Central memory CD8-positive, alpha-beta T cell (primary cell): ENCODE measurements around the gene MINPP1.

Experiments
- ATAC-seq: fragments of 150-1000 bp; cut with Tn5 transposase; replicated peaks from 2 replicates; pipeline ENCODE4 v1.10.0; 2022; ENCODE audit warnings: mild to moderate bottlenecking, moderate FRiP score, moderate number of reproducible peaks; ENCODE audit not compliant: poor library complexity, severe bottlenecking; ENCODE audit errors: extremely low read depth
- DNase-seq, 2 donors: peaks; one replicate each; pipeline ENCODE4 v3.0.0; 2021; ENCODE audit warnings: low spot score in 2 of 2
- H3K27ac Mint-ChIP-seq: one replicate; pipeline ENCODE4 v1.8.0; 2022; ENCODE audit warnings: low read depth, mild to moderate bottlenecking, moderate library complexity, mixed read lengths
- H3K27me3 Mint-ChIP-seq: one replicate; pipeline ENCODE4 v1.8.0; 2022; ENCODE audit warnings: mixed read lengths
- H3K36me3 Mint-ChIP-seq: one replicate; pipeline ENCODE4 v1.8.0; 2022; ENCODE audit warnings: mild to moderate bottlenecking, moderate library complexity, mixed read lengths; ENCODE audit not compliant: insufficient read depth
- H3K4me1 Mint-ChIP-seq: one replicate; pipeline ENCODE4 v1.8.0; 2022; ENCODE audit warnings: mixed read lengths
- H3K4me3 Mint-ChIP-seq: one replicate; pipeline ENCODE4 v1.8.0; 2022; ENCODE audit warnings: mild to moderate bottlenecking, moderate library complexity, mixed read lengths
- H3K9me3 Mint-ChIP-seq: one replicate; pipeline ENCODE4 v1.8.0; 2022; ENCODE audit warnings: mixed read lengths

The MINPP1 gene

GRCh38 chr10:87503886-87504285 lies 807 bp upstream of the MINPP1 start:
- no peak for DNase-seq
- Mint-ChIP-seq H3K27me3 (no peaks in the 10 kb centered on the region), H3K4me1 (peaks cover 13% of the 10 kb centered on the region), H3K4me3 (peak overlapping the region; percentile 92), H3K27ac (no peak overlapping the region), H3K9me3 (no peaks in the 10 kb centered on the region), H3K36me3 (peaks cover 7% of the 10 kb centered on the region)
- no peak for ATAC-seq

GRCh38 chr10:87504307-87504639 lies 420 bp upstream of the MINPP1 start:
- ATAC-seq = no peak

GRCh38 chr10:87505366-87506111 lies 846 bp downstream of the MINPP1 start:
- Mint-ChIP-seq H3K4me3 (peak overlapping the region; percentile 92), H3K27me3 (no peaks in the 10 kb centered on the region), H3K36me3 (peaks cover 13% of the 10 kb centered on the region), H3K27ac (peak overlapping the region; percentile 80), H3K9me3 (no peaks in the 10 kb centered on the region), H3K4me1 (peaks cover 17% of the 10 kb centered on the region)
- ATAC-seq (peak; percentile 56), DNase-seq (peak in 1 of 2 donors; percentile 13)

More at GRCh38 chr10:87504307-87504639, 420 bp upstream of the MINPP1 start:
- peaks cover 13% of the 10 kb centered on the region for H3K4me1 Mint-ChIP-seq
- no peak for DNase-seq
- peak overlapping the region; percentile 92 for H3K4me3 Mint-ChIP-seq
- H3K27ac Mint-ChIP-seq = peak overlapping the region; percentile 80
- no peaks in the 10 kb centered on the region for H3K27me3 Mint-ChIP-seq
- H3K9me3 Mint-ChIP-seq = no peaks in the 10 kb centered on the region
- peaks cover 10% of the 10 kb centered on the region for H3K36me3 Mint-ChIP-seq

- Mint-ChIP-seq H3K36me3 (peaks cover 19% of the 10 kb centered on the region), H3K27ac (no peak overlapping the region), H3K4me1 (peaks cover 17% of the 10 kb centered on the region), H3K27me3 (no peaks in the 10 kb centered on the region), H3K4me3 (no peak overlapping the region), H3K9me3 (no peaks in the 10 kb centered on the region)
- ATAC-seq = no peak
- no peak for DNase-seq
Observed at GRCh38 chr10:87506956-87507355, 2.3 kb downstream of the MINPP1 start.

- peaks cover 17% of the 10 kb centered on the region for H3K4me1 Mint-ChIP-seq
- H3K36me3 Mint-ChIP-seq = peaks cover 27% of the 10 kb centered on the region
- no peak overlapping the region for H3K4me3 Mint-ChIP-seq
- DNase-seq = no peak
- H3K27ac Mint-ChIP-seq = no peak overlapping the region
- no peaks in the 10 kb centered on the region for H3K9me3 Mint-ChIP-seq
- ATAC-seq = no peak
- no peaks in the 10 kb centered on the region for H3K27me3 Mint-ChIP-seq
Observed at GRCh38 chr10:87507879-87508483, 3.3 kb downstream of the MINPP1 start.

GRCh38 chr10:87508837-87509236 lies 4.1 kb downstream of the MINPP1 start:
- Mint-ChIP-seq H3K4me1 (peaks cover 17% of the 10 kb centered on the region), H3K27ac (no peak overlapping the region), H3K9me3 (no peaks in the 10 kb centered on the region), H3K4me3 (no peak overlapping the region), H3K36me3 (peaks cover 33% of the 10 kb centered on the region), H3K27me3 (no peaks in the 10 kb centered on the region)
- DNase-seq (no peak), ATAC-seq (no peak)

GRCh38 chr10:87510025-87510424 lies 5.3 kb downstream of the MINPP1 start:
- Mint-ChIP-seq H3K4me1 (peaks cover 17% of the 10 kb centered on the region), H3K4me3 (no peak overlapping the region), H3K27me3 (no peaks in the 10 kb centered on the region), H3K9me3 (no peaks in the 10 kb centered on the region), H3K36me3 (peaks cover 42% of the 10 kb centered on the region), H3K27ac (no peak overlapping the region)
- ATAC-seq (no peak), DNase-seq (no peak)

GRCh38 chr10:87511526-87511925 lies 6.8 kb downstream of the MINPP1 start:
- H3K9me3 Mint-ChIP-seq = no peaks in the 10 kb centered on the region
- no peak overlapping the region for H3K27ac Mint-ChIP-seq
- H3K4me1 Mint-ChIP-seq = peaks cover 5% of the 10 kb centered on the region
- no peaks in the 10 kb centered on the region for H3K27me3 Mint-ChIP-seq
- DNase-seq = no peak
- ATAC-seq = no peak
- peaks cover 41% of the 10 kb centered on the region for H3K36me3 Mint-ChIP-seq
- no peak overlapping the region for H3K4me3 Mint-ChIP-seq

- no peaks in the 10 kb centered on the region for H3K27me3 Mint-ChIP-seq
- H3K4me3 Mint-ChIP-seq = no peak overlapping the region
- peaks cover 6% of the 10 kb centered on the region for H3K9me3 Mint-ChIP-seq
- H3K27ac Mint-ChIP-seq = no peak overlapping the region
- peaks cover 18% of the 10 kb centered on the region for H3K4me1 Mint-ChIP-seq
- peaks cover 41% of the 10 kb centered on the region for H3K36me3 Mint-ChIP-seq
- no peak for DNase-seq
- ATAC-seq = no peak
Observed at GRCh38 chr10:87518937-87519336, 14.2 kb downstream of the MINPP1 start.

GRCh38 chr10:87519582-87519981 lies 14.9 kb downstream of the MINPP1 start:
- ATAC-seq (no peak), DNase-seq (no peak)
- Mint-ChIP-seq H3K27me3 (no peaks in the 10 kb centered on the region), H3K27ac (no peak overlapping the region), H3K4me1 (peaks cover 21% of the 10 kb centered on the region), H3K9me3 (peaks cover 6% of the 10 kb centered on the region), H3K4me3 (no peak overlapping the region), H3K36me3 (peaks cover 37% of the 10 kb centered on the region)

- no peaks in the 10 kb centered on the region for H3K27me3 Mint-ChIP-seq
- H3K9me3 Mint-ChIP-seq = no peaks in the 10 kb centered on the region
- no peak overlapping the region for H3K27ac Mint-ChIP-seq
- H3K4me1 Mint-ChIP-seq = peaks cover 31% of the 10 kb centered on the region
- H3K36me3 Mint-ChIP-seq = peaks cover 20% of the 10 kb centered on the region
- no peak overlapping the region for H3K4me3 Mint-ChIP-seq
- no peak for DNase-seq
- ATAC-seq = no peak
Observed at GRCh38 chr10:87523731-87524130, 19.0 kb downstream of the MINPP1 start.

GRCh38 chr10:87524296-87524695 lies 19.6 kb downstream of the MINPP1 start:
- H3K4me3 Mint-ChIP-seq = no peak overlapping the region
- no peak for ATAC-seq
- peaks cover 17% of the 10 kb centered on the region for H3K36me3 Mint-ChIP-seq

GRCh38 chr10:87531908-87532622 lies 27.4 kb downstream of the MINPP1 start:
- H3K4me1 Mint-ChIP-seq = peaks cover 17% of the 10 kb centered on the region
- no peaks in the 10 kb centered on the region for H3K9me3 Mint-ChIP-seq
- H3K36me3 Mint-ChIP-seq = peaks cover under 1% of the 10 kb centered on the region
- ATAC-seq (no peak), DNase-seq (no peak)
- no peak overlapping the region for H3K4me3 Mint-ChIP-seq
- no peaks in the 10 kb centered on the region for H3K27me3 Mint-ChIP-seq
- H3K27ac Mint-ChIP-seq = no peak overlapping the region

More at GRCh38 chr10:87524296-87524695, 19.6 kb downstream of the MINPP1 start:
- no peak overlapping the region for H3K27ac Mint-ChIP-seq
- H3K27me3 Mint-ChIP-seq = no peaks in the 10 kb centered on the region
- H3K9me3 Mint-ChIP-seq = no peaks in the 10 kb centered on the region
- DNase-seq = no peak
- H3K4me1 Mint-ChIP-seq = peaks cover 27% of the 10 kb centered on the region
